ENCODE data around the gene TNFAIP8.

- TF ChIP-seq CTCF (IDR thresholded peaks at IDR 0.05; ENCODE audit: insufficient read depth, low read depth, low read length) (no peak), EZH2 (IDR thresholded peaks at IDR 0.05; ENCODE audit: insufficient read depth, low read length) (no peak)
Observed at GRCh38 chr5:119412279-119413227, 56.7 kb downstream of the TNFAIP8 start.
